A549 (cell line): ENCODE measurements around the gene TMC4. TPM values are rescaled to one million over a fixed set of nuclear protein-coding genes. Genes with fewer than 3 reads are reported as not detected.

Source experiments
- ATAC-seq, 2 experiments: fragments of 200-7000 bp in 1 of 2; fragments of >200 bp in 1 of 2; cut with Nextera tagmentation in 1 of 2; cut with Tn5 transposase in 1 of 2; 3 replicates each; pipeline versions ENCODE4 v1.8.0 to v1.9.1; 2018 to 2020; ENCODE audit warnings: mild to moderate bottlenecking in 1 of 2, moderate library complexity in 1 of 2
- CTCF ChIA-PET: fragments of 300-600 bp; sonication (Branson Sonifier 250); formaldehyde crosslinking; extraction: SDS; loops from one replicate; lab custom pipeline; 2021; ENCODE audit warnings: antibody characterized with exemption, inconsistent platforms; lab: Yijun Ruan, JAX
- POLR2A ChIA-PET: fragments of 350-600 bp; formaldehyde crosslinking; extraction: SDS; loops from one replicate; lab custom pipeline; 2021; ENCODE audit warnings: antibody characterized with exemption, inconsistent platforms; lab: Yijun Ruan, JAX
- DNase-seq, 2 experiments: peaks; one replicate each; pipeline versions ENCODE4 v3.0.0 to v3.0.0-alpha.2; 2011 to 2016; ENCODE audit warnings: low read depth in 1 of 2, low spot score in 1 of 2
- FAIRE-seq: peaks from 2 replicates; lab custom pipeline; 2011; peaks lifted over from hg19 to GRCh38; lab: Jason Lieb, UNC
- H3K27ac ChIP-seq, 2 experiments: fragments of >200 bp; sonication (Bioruptor Twin); formaldehyde crosslinking; 3 replicates each; pipeline ENCODE4 v1.5.1; 2016 to 2017
- H3K4me1 ChIP-seq: fragments of >200 bp; sonication (Bioruptor Twin); formaldehyde crosslinking; 3 replicates; pipeline ENCODE4 v1.6.1; 2016
- H3K4me2 ChIP-seq: fragments of >200 bp; sonication (Bioruptor Twin); formaldehyde crosslinking; 3 replicates; pipeline ENCODE4 v1.6.1; 2016
- H3K4me3 ChIP-seq: fragments of >200 bp; sonication (Bioruptor Twin); formaldehyde crosslinking; 3 replicates; pipeline ENCODE4 v1.5.1; 2016
- H3K9me3 ChIP-seq: fragments of >200 bp; sonication (Bioruptor Twin); formaldehyde crosslinking; 3 replicates; pipeline ENCODE4 v1.6.1; 2016
- BHLHE40 ChIP-seq: IDR thresholded peaks from 2 replicates; pipeline ENCODE4 v1.6.1; 2012; ENCODE audit warnings: low read depth, low read length, inconsistent platforms
- CBX2 ChIP-seq: fragments of 200-600 bp; sonication (generic); IDR thresholded peaks from 2 replicates; pipeline ENCODE4 v1.6.1; 2016; ENCODE audit warnings: low read depth, mild to moderate bottlenecking, borderline replicate concordance
- CBX8 ChIP-seq: fragments of 200-600 bp; sonication (generic); IDR thresholded peaks from 2 replicates; pipeline ENCODE4 v1.6.1; 2016
- CHD4 ChIP-seq: fragments of 200-600 bp; sonication (generic); IDR thresholded peaks from 2 replicates; pipeline ENCODE4 v1.6.1; 2016; ENCODE audit warnings: antibody characterized with exemption, mild to moderate bottlenecking, borderline replicate concordance
- EHMT2 ChIP-seq: fragments of 200-600 bp; sonication (generic); IDR thresholded peaks from 2 replicates; pipeline ENCODE4 v1.6.1; 2016; ENCODE audit warnings: antibody characterized with exemption, low read depth, mild to moderate bottlenecking, moderate library complexity
- EP300 ChIP-seq, 2 experiments: fragments of >200 bp; sonication (Bioruptor Twin); formaldehyde crosslinking; IDR thresholded peaks; 2 replicates in 1 of 2; 3 replicates in 1 of 2; pipeline ENCODE4 v1.6.1; 2016 to 2017
- ESRRA ChIP-seq: fragments of 150-350 bp; IDR thresholded peaks from 2 replicates; pipeline ENCODE4 v1.6.1; 2014; ENCODE audit warnings: mild to moderate bottlenecking, low read length, borderline replicate concordance
- GATA3 ChIP-seq: IDR thresholded peaks from 2 replicates; pipeline ENCODE4 v1.6.1; 2012; ENCODE audit warnings: borderline replicate concordance
- JUN ChIP-seq, 2 experiments: fragments of >200 bp; sonication (Bioruptor Twin); formaldehyde crosslinking; IDR thresholded peaks; 2 replicates in 1 of 2; 3 replicates in 1 of 2; pipeline ENCODE4 v1.6.1; 2016 to 2017
- JUNB ChIP-seq: fragments of >200 bp; sonication (Bioruptor Twin); formaldehyde crosslinking; IDR thresholded peaks from 2 replicates; pipeline ENCODE4 v1.6.1; 2016
- KDM5A ChIP-seq: fragments of 200-600 bp; sonication (generic); IDR thresholded peaks from 2 replicates; pipeline ENCODE4 v1.6.1; 2016; ENCODE audit warnings: antibody characterized with exemption, mild to moderate bottlenecking
- MAZ ChIP-seq: fragments of 150-350 bp; IDR thresholded peaks from 2 replicates; pipeline ENCODE4 v1.6.1; 2014; ENCODE audit warnings: antibody characterized with exemption, low read depth, low read length, borderline replicate concordance
- NFE2L2 ChIP-seq: fragments of 150-350 bp; conservative IDR thresholded peaks from 2 replicates; pipeline ENCODE4 v1.6.1; 2014; ENCODE audit warnings: low read length
- NR3C1 ChIP-seq: fragments of >200 bp; sonication (Bioruptor Twin); formaldehyde crosslinking; IDR thresholded peaks from 3 replicates; pipeline ENCODE4 v1.6.1; 2017
- PHF8 ChIP-seq: fragments of 200-600 bp; sonication (generic); IDR thresholded peaks from 2 replicates; pipeline ENCODE4 v1.6.1; 2016; ENCODE audit warnings: low read depth, mild to moderate bottlenecking, antibody characterized with exemption, moderate library complexity, borderline replicate concordance
- POLR2AphosphoS2 ChIP-seq: conservative IDR thresholded peaks from 2 replicates; pipeline ENCODE4 v1.6.1; 2012; ENCODE audit warnings: low read length, improper control_type of control experiment, inconsistent platforms
- RARB ChIP-seq: fragments of 250-450 bp; sonication (Bioruptor Pico); IDR thresholded peaks from 2 replicates; pipeline ENCODE4 v1.8.0; 2021; ENCODE audit warnings: mild to moderate bottlenecking, moderate library complexity
- SREBF2 ChIP-seq: fragments of 450-650 bp; IDR thresholded peaks from 2 replicates; pipeline ENCODE4 v1.6.1; 2014; ENCODE audit warnings: mild to moderate bottlenecking, moderate library complexity
- TP53 ChIP-seq: fragments of 250-450 bp; sonication (Bioruptor Pico); IDR thresholded peaks from 2 replicates; pipeline ENCODE4 v1.5.0; 2021; ENCODE audit warnings: mild to moderate bottlenecking, moderate library complexity
- ZSCAN20 ChIP-seq: fragments of 250-450 bp; sonication (Bioruptor Pico); IDR thresholded peaks from 2 replicates; pipeline ENCODE4 v1.8.0; 2022; ENCODE audit warnings: mild to moderate bottlenecking, moderate library complexity
- WGBS: methylation state at CpG from one replicate; pipeline ENCODE4 v1.1.6; 2017; ENCODE audit errors: missing lambda C conversion rate; 5-methylcytosine and 5-hydroxymethylcytosine counted together
- polyA plus RNA-seq, 4 experiments: library from polyadenylated mRNA; depleted of rRNA in 3 of 4; stranded (reverse); fragments of >200 nt; fragmentation: RNase III in 1 of 4; extraction: RNeasy Plus Mini Kit Qiagen cat#74134 plus additional on column Dnase treatment in 1 of 4; gene quantifications; 2 replicates in 3 of 4; 3 replicates in 1 of 4; pipeline ENCODE4 v1.2.3, GENCODE V29; 2011 to 2017
- TF ChIP-seq, protein P1 (sequence below): fragments of 450-650 bp; IDR thresholded peaks from 2 replicates; pipeline ENCODE4 v1.6.1; 2014; ENCODE audit warnings: antibody characterized with exemption
- TF ChIP-seq, protein P2 (sequence below): fragments of >200 bp; sonication (Bioruptor Twin); formaldehyde crosslinking; IDR thresholded peaks from 2 replicates; pipeline ENCODE4 v1.6.1; 2016
- TF ChIP-seq, protein P3 (sequence below): IDR thresholded peaks from 2 replicates; pipeline ENCODE4 v1.6.1; 2012
- TF ChIP-seq, protein P4 (sequence below): IDR thresholded peaks from 2 replicates; pipeline ENCODE4 v1.6.1; 2012; ENCODE audit warnings: low read depth, borderline replicate concordance
- TF ChIP-seq, protein P5 (sequence below): fragments of >200 bp; sonication (Bioruptor Twin); formaldehyde crosslinking; IDR thresholded peaks from 3 replicates; pipeline ENCODE4 v1.5.1; 2016
- TF ChIP-seq, protein P6 (sequence below): IDR thresholded peaks from 2 replicates; pipeline ENCODE4 v1.6.1; 2012
- TF ChIP-seq, protein P7 (sequence below): fragments of 250-450 bp; sonication (Bioruptor Pico); IDR thresholded peaks from 2 replicates; pipeline ENCODE4 v1.5.0; 2021; ENCODE audit warnings: mild to moderate bottlenecking, moderate library complexity, borderline replicate concordance

TMC4 gene
- polyA plus RNA-seq, 2 of the 4 experiments (the other 2 are of a cell fraction): 0.84 to 0.85 TPM

DNA sequence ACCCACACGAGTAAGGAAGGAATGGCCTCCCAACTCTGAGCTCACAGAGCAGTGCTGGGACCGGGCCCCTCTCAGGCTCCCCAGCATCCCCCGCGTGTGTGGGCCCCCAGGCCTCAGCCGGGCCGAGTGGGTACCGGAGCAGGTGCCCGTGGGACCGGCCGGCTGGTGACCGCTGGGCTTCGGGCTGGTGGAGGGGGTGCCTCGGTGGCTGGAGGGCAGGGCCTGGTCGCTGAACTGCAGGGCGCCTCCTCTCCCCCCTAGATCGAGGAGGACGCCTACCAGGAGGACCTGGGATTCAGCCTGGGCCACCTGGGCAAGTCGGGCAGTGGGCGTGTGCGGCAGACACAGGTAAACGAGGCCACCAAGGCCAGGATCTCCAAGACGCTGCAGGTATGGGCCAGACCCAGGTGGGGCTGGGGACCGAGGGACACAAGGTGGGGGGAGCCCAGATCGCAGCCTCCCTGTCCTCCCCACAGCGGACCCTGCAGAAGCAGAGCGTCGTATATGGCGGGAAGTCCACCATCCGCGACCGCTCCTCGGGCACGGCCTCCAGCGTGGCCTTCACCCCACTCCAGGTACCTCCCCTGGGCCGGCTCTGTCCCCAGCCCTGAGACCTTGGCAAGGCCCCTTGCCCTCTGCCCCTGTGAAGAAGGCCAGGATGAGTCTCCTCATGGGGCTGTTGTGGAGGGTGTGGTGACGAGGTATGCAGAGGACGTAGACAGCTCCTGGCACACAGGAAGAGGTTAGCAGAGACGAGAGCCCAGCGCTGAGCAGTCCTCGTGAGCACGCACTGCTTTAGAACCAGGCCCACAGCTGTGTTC is 44.0 kb downstream of the TMC4 start:
- no peak for TF ChIP-seq CBX2
- TF ChIP-seq RARB (CRISPR knock-in tag): no peak
- TF ChIP-seq CBX8: no peak
- TF ChIP-seq ZSCAN20 (CRISPR knock-in tag): no peak
- TF ChIP-seq MAZ: no peak
- TF ChIP-seq, protein P1, sequence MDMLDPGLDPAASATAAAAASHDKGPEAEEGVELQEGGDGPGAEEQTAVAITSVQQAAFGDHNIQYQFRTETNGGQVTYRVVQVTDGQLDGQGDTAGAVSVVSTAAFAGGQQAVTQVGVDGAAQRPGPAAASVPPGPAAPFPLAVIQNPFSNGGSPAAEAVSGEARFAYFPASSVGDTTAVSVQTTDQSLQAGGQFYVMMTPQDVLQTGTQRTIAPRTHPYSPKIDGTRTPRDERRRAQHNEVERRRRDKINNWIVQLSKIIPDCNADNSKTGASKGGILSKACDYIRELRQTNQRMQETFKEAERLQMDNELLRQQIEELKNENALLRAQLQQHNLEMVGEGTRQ: no peak
- TF ChIP-seq ESRRA: no peak
- TF ChIP-seq, protein P2, sequence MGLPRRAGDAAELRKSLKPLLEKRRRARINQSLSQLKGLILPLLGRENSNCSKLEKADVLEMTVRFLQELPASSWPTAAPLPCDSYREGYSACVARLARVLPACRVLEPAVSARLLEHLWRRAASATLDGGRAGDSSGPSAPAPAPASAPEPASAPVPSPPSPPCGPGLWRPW: no peak
- TF ChIP-seq, protein P3, sequence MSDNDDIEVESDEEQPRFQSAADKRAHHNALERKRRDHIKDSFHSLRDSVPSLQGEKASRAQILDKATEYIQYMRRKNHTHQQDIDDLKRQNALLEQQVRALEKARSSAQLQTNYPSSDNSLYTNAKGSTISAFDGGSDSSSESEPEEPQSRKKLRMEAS: no peak
- TF ChIP-seq POLR2AphosphoS2: no peak
- no peak for TF ChIP-seq JUNB
- TF ChIP-seq, protein P4, sequence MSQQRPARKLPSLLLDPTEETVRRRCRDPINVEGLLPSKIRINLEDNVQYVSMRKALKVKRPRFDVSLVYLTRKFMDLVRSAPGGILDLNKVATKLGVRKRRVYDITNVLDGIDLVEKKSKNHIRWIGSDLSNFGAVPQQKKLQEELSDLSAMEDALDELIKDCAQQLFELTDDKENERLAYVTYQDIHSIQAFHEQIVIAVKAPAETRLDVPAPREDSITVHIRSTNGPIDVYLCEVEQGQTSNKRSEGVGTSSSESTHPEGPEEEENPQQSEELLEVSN: no peak
- TF ChIP-seq EHMT2: no peak
- TF ChIP-seq KDM5A: no peak
- TF ChIP-seq EP300 (IDR thresholded peaks at IDR 0.05): no peak
- TF ChIP-seq, protein P5, sequence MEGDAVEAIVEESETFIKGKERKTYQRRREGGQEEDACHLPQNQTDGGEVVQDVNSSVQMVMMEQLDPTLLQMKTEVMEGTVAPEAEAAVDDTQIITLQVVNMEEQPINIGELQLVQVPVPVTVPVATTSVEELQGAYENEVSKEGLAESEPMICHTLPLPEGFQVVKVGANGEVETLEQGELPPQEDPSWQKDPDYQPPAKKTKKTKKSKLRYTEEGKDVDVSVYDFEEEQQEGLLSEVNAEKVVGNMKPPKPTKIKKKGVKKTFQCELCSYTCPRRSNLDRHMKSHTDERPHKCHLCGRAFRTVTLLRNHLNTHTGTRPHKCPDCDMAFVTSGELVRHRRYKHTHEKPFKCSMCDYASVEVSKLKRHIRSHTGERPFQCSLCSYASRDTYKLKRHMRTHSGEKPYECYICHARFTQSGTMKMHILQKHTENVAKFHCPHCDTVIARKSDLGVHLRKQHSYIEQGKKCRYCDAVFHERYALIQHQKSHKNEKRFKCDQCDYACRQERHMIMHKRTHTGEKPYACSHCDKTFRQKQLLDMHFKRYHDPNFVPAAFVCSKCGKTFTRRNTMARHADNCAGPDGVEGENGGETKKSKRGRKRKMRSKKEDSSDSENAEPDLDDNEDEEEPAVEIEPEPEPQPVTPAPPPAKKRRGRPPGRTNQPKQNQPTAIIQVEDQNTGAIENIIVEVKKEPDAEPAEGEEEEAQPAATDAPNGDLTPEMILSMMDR: no peak
- no peak for TF ChIP-seq NFE2L2
- no peak for TF ChIP-seq NR3C1
- ATAC-seq (no peak; a peak in 1 of 6 replicates), DNase-seq (no peak), FAIRE-seq (no peak)
- Histone ChIP-seq H3K27ac (no peak overlapping the region), H3K4me1 (no peaks in the 10 kb centered on the region), H3K9me3 (no peaks in the 10 kb centered on the region), H3K4me3 (no peak overlapping the region), H3K4me2 (no peak overlapping the region)
- ChIA-PET POLR2A (interaction anchor here (1.0 to 1.3 kb wide), 2 partner anchors 8 to 14 kb away, joined by 4 to 5 read pairs; partner anchors contain the start of genes CNOT3, PRPF31 and TFPT), CTCF (no interaction called here)
- 97% methylated on average over 37 of the region's 41 CpGs for WGBS

DNA sequence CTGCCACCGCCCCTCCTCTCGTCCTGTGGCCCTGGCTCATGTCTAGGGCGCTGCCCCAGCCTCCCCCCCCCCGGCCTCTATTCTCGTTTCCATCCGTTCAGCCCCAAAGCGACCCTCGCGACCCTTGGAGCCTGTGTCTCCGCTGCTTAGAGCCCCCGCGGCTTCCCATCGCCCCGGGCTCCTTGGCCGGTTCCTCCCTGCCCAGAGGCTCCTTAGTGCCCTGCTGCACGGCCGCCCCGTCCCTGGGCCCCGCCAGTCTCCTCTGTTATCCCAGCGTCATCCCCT is 44.6 kb downstream of the TMC4 start:
- no peak for FAIRE-seq
- Histone ChIP-seq H3K4me3 (no peak overlapping the region), H3K27ac (no peak overlapping the region), H3K4me1 (no peaks in the 10 kb centered on the region), H3K9me3 (no peaks in the 10 kb centered on the region), H3K4me2 (no peak overlapping the region)
- ATAC-seq: no peak
- CTCF ChIA-PET: no interaction called here
- TF ChIP-seq CHD4 (no peak), BHLHE40 (no peak), TP53 (CRISPR knock-in tag) (no peak), PHF8 (no peak), ESRRA (no peak), ZSCAN20 (CRISPR knock-in tag) (no peak), GATA3 (no peak), JUN (IDR thresholded peaks at IDR 0.05) (no peak), SREBF2 (no peak)
- TF ChIP-seq, protein P6, sequence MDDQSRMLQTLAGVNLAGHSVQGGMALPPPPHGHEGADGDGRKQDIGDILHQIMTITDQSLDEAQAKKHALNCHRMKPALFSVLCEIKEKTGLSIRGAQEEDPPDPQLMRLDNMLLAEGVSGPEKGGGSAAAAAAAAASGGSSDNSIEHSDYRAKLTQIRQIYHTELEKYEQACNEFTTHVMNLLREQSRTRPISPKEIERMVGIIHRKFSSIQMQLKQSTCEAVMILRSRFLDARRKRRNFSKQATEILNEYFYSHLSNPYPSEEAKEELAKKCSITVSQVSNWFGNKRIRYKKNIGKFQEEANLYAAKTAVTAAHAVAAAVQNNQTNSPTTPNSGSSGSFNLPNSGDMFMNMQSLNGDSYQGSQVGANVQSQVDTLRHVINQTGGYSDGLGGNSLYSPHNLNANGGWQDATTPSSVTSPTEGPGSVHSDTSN: no peak
- TF ChIP-seq, protein P7, sequence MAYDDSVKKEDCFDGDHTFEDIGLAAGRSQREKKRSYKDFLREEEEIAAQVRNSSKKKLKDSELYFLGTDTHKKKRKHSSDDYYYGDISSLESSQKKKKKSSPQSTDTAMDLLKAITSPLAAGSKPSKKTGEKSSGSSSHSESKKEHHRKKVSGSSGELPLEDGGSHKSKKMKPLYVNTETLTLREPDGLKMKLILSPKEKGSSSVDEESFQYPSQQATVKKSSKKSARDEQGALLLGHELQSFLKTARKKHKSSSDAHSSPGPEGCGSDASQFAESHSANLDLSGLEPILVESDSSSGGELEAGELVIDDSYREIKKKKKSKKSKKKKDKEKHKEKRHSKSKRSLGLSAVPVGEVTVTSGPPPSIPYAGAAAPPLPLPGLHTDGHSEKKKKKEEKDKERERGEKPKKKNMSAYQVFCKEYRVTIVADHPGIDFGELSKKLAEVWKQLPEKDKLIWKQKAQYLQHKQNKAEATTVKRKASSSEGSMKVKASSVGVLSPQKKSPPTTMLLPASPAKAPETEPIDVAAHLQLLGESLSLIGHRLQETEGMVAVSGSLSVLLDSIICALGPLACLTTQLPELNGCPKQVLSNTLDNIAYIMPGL: no peak
- TF ChIP-seq, protein P1: no peak
- TF ChIP-seq, protein P3: no peak
- no peak for DNase-seq
- whole genome bisulfite sequencing: 91% methylated on average over 19 of the region's 20 CpGs
- POLR2A ChIA-PET: interaction anchor here (1.3 kb wide), 1 partner anchor 9 kb away, joined by 5 read pairs; the partner anchor contains the start of gene CNOT3
